Ishikawa (cell line): ENCODE results near the gene GDF11.

ENCODE experiments used
- CEBPB ChIP-seq: IDR thresholded peaks from 2 replicates; pipeline ENCODE4 v1.6.1; 2012
- CREB1 ChIP-seq: IDR thresholded peaks from 2 replicates; pipeline ENCODE4 v1.6.1; 2012; ENCODE audit warnings: low read depth
- EGR1 ChIP-seq: IDR thresholded peaks from 2 replicates; pipeline ENCODE4 v1.6.1; 2012
- EP300 ChIP-seq: IDR thresholded peaks from 2 replicates; pipeline ENCODE4 v1.6.1; 2012; ENCODE audit warnings: borderline replicate concordance
- FOXM1 ChIP-seq: IDR thresholded peaks from 2 replicates; pipeline ENCODE4 v1.6.1; 2012; ENCODE audit warnings: low read depth, borderline replicate concordance
- MAX ChIP-seq: IDR thresholded peaks from 2 replicates; pipeline ENCODE4 v1.6.1; 2012
- NFIC ChIP-seq: IDR thresholded peaks from 2 replicates; pipeline ENCODE4 v1.6.1; 2012
- RAD21 ChIP-seq: IDR thresholded peaks from 2 replicates; pipeline ENCODE4 v1.6.1; 2012; ENCODE audit warnings: low read depth
- TAF1 ChIP-seq: IDR thresholded peaks from 2 replicates; pipeline ENCODE4 v1.6.1; 2012; ENCODE audit warnings: low read depth, mild to moderate bottlenecking
- TCF12 ChIP-seq: IDR thresholded peaks from 2 replicates; pipeline ENCODE4 v1.6.1; 2012; ENCODE audit warnings: low read depth
- TEAD4 ChIP-seq: IDR thresholded peaks from 2 replicates; pipeline ENCODE4 v1.6.1; 2012
- USF1 ChIP-seq: IDR thresholded peaks from 2 replicates; pipeline ENCODE4 v1.6.1; 2012
- YY1 ChIP-seq: IDR thresholded peaks from 2 replicates; pipeline ENCODE4 v1.6.1; 2012; ENCODE audit warnings: low read depth
- ZBTB7A ChIP-seq: IDR thresholded peaks from 2 replicates; pipeline ENCODE4 v1.6.1; 2012; ENCODE audit warnings: low read depth
- TF ChIP-seq, protein P1 (sequence below): IDR thresholded peaks from 2 replicates; pipeline ENCODE4 v1.6.1; 2012; ENCODE audit warnings: low read depth, mild to moderate bottlenecking

The GDF11 gene

GRCh38 chr12:55695349-55695748, 47.6 kb upstream of the GDF11 start:
- TF ChIP-seq EGR1, result no peak

DNA sequence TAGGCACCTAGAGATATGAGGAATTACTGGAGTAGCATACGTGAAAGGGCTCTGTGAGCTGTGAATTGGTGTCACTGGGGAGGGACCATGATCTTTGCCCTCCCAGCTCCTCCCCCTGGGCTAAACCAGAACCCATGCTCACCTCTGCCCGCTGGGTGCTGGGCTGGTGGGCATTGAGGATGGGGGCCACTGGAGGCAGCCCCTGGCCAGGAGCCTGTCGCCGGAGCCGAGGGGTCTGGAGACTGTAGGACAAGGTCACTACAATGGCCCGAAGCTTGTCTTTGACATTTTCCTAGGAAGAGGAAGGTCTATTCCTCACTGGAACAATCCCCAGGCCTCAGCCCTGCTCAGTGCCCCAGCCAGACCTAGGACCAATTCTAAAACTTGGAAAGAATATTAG, 46.8 kb upstream of the GDF11 start:
- TF ChIP-seq EGR1, result no peak

DNA sequence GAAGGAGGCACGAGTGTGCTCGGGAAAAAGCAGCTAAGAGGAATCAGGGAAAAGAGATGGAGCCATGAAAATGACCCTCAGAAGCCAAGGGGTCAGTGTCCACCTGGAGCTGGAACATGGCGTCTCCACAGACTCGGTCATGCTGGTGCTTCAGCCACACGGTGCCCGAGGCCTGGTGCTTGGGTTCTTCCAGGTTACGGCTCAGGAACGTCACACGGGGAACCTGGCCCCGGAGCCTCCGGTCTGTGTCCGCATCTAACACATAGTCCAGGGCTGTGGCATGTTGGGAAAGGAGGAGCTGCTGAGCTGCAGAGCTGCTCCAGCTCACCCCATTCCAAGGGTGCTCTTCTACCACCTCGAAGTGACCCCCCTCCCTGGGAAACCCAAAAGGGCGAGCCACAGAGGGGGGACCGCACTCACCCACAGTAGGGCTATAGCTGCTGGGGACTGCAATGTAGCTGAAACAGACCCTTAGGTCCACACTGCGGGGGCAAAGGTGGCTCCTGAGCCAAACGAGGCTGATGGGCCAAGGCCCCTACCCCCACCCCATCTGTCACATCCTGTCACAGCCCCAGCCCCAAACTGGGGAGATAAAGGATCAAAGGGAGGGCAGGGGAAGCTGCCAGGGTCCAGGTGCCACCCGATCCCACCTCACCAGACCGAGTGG, 46.0 kb upstream of the GDF11 start:
- TF ChIP-seq FOXM1 (no peak), EP300 (no peak), EGR1 (no peak), CREB1 (no peak), TEAD4 (no peak), TAF1 (no peak), NFIC (no peak), USF1 (no peak), ZBTB7A (no peak), RAD21 (no peak), CEBPB (no peak), MAX (no peak), TCF12 (no peak), YY1 (no peak)
- TF ChIP-seq, protein P1, sequence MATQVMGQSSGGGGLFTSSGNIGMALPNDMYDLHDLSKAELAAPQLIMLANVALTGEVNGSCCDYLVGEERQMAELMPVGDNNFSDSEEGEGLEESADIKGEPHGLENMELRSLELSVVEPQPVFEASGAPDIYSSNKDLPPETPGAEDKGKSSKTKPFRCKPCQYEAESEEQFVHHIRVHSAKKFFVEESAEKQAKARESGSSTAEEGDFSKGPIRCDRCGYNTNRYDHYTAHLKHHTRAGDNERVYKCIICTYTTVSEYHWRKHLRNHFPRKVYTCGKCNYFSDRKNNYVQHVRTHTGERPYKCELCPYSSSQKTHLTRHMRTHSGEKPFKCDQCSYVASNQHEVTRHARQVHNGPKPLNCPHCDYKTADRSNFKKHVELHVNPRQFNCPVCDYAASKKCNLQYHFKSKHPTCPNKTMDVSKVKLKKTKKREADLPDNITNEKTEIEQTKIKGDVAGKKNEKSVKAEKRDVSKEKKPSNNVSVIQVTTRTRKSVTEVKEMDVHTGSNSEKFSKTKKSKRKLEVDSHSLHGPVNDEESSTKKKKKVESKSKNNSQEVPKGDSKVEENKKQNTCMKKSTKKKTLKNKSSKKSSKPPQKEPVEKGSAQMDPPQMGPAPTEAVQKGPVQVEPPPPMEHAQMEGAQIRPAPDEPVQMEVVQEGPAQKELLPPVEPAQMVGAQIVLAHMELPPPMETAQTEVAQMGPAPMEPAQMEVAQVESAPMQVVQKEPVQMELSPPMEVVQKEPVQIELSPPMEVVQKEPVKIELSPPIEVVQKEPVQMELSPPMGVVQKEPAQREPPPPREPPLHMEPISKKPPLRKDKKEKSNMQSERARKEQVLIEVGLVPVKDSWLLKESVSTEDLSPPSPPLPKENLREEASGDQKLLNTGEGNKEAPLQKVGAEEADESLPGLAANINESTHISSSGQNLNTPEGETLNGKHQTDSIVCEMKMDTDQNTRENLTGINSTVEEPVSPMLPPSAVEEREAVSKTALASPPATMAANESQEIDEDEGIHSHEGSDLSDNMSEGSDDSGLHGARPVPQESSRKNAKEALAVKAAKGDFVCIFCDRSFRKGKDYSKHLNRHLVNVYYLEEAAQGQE, result no peak

GRCh38 chr12:55697686-55698085, 45.2 kb upstream of the GDF11 start:
- TF ChIP-seq USF1, result no peak
- no peak for TF ChIP-seq EP300
- TF ChIP-seq TAF1, result no peak
- TF ChIP-seq CEBPB, result no peak
- no peak for TF ChIP-seq MAX
- no peak for TF ChIP-seq NFIC

DNA sequence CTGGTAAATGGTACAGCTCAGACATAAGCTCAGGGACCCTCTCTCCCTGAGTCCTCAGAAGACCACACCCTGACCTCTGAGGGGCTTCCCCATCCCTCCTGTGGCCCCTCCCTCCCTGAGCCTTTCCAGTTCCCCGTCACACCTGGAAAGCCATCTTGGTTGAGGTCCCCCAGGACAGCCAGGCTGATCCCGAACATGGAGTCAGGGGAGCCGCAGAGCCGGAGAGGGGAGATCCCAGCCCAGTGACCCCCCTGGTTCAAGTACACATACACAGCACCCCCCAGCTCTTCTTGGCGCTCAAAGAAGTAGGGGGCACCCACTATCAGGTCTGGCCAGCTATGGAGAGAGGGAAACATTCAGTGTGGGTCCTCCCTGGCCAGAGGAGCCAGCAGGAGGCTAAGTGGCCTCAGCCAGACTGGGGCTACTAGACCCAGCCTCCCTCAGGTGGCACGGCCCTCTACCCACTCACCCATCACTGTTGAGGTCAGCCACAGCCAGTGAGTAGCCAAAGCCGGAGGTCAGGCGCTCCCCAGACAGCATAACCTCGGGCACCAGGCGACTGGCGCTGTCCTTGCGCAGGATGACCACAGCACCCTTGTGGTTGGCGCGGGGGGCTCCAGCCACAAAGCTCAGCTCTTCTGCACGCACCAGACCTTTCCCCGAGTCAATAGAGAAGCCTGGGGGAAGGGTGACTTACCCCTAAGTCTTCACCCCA, 44.5 kb upstream of the GDF11 start:
- TF ChIP-seq CREB1 (no peak), YY1 (no peak), TAF1 (no peak), TEAD4 (no peak), EGR1 (no peak), MAX (no peak), NFIC (no peak), EP300 (no peak), USF1 (no peak), RAD21 (no peak), TCF12 (no peak)

DNA sequence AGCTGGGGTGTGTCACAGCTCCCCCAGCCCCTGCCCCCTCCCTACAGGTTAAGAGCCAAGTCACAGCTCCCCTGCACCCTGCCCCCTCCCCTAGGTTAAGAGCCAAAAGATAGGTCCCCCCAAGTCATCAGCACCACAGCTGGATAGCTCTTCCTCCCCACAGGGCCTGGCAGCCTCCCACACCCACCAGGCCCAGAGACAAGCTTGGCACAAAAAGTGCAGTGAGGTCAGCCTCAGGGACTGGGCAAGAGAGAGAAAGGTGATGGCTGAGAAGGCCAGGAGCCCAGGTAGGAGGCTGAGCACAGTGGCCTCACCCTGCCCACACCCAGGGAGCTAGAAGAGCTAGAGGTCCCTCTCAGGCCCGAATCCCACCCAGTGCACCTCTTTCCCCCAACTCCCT, 44.0 kb upstream of the GDF11 start:
- TF ChIP-seq USF1 (no peak), TAF1 (no peak), EGR1 (no peak), FOXM1 (no peak), CREB1 (no peak), RAD21 (no peak), ZBTB7A (no peak), TEAD4 (no peak), NFIC (no peak), TCF12 (no peak)
- TF ChIP-seq, protein P1, result no peak
